NCI-H1930 (cell line): ENCODE results near the gene GAP43.
"Not testable (repeated sequence)": the region's sequence is repeated elsewhere in the genome, so short reads cannot be mapped to it uniquely, and the experiment has no call there.

Source experiments
- DNase-seq, 2 experiments: peaks; one replicate each; lab custom pipeline; 2025; lab: John Stamatoyannopoulos, UW

Gene GAP43

DNA sequence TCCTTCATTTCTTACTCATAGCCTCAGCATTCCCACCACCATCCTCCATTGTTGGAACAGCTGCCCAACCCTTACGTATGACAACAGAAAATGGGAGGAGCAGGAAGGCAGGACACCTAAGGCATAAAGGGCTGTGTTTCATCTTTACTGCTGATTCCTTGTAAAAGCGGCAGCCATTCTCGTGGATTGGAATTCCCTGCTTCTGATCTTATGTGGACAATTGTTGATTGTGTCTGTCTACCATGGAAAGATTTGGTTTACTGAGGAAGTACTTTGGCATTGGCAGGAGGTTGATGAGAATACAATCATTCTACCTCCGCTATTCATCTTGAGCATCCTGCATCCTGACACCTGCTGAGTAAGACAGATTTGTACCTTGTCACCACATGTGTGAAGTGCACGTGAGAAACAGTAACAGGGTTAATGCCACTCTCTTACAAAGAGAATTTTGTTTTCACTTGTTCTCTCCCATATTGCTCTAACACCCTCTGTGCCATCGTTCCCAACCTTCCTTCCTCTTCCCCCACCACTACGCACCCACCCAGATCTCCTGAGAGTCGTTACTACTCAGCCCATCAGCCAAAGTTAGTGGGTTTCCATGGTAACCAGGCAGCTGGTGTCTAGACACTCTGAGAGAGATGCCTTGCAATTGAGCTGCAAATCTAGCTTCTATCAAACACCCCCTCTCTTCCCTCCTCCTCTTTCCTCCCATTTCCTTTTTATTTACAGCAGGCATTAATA, 75.7 kb downstream of the GAP43 start:
- DNase-seq, result no peak

DNA sequence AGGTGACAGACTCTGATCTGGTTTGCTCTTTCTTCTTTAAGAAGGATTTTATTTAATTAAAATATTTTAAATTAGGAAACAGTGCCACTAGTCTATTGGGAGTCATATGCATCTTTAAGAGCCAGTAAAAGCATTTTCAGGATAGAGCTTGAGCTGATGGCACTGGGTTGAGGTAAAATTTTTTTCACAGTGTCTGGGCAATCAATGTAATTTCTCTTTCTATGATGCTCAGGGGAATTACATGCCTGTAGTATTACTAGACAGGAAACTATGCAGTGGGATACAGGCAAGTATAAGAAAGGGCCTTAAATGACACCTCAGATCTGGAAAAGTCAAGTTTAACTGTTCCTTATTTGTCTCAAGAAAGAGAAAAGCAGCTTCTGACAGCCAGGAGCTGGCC, 76.4 kb downstream of the GAP43 start:
- DNase-seq, result no peak

DNA sequence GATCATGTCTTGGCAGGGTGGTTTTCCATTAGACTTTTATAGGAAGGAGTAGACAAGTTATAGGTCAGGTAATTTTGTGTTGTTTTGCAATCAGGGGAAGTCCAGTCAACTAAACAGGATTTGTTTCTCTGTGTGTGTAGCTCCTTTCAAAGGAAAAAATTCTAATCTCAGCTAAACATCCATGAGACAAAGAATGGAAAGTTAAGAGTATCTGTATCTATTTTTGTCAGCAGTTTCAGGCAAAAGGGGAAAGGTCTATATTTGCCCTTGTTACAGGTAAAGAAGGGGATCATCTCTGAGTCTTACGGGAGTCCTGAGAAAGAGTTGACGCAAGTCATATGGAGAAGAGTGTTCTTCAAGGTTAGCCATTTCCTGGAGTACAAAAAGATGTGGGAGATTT, 79.3 kb downstream of the GAP43 start:
- DNase-seq, result no peak

DNA sequence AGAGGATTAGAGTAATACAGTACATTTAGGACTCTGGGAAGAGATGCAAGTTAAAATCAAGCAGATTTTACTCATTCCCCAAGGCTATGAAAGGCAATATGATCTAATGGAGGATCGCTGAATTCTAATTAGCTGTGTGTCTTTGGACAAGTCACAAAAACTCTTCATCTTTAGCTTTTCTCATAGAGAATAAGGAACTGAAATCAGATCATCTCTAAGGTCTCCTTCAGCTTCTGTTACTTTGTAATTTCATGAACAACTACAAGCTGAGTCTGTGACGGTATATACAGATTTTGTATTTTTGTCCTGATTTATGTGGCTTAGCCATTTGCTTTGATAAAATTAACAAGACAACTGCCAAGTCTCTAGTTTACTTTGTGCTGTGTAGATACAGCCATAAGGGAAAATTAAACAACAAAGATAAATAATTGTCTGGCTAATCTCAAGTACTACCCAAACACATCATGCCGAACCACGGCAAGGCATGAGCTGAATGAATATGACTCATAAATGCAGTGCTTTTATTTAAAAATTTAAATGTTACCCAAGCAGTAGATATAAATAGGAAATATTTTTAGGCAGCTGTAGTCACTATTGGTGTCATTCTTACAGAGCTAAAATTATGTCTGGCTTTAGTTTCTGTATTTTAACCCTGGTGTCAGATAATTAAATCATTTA, 81.5 kb downstream of the GAP43 start:
- DNase-seq, result peak in 1 of 2 experiments; percentile 6

DNA sequence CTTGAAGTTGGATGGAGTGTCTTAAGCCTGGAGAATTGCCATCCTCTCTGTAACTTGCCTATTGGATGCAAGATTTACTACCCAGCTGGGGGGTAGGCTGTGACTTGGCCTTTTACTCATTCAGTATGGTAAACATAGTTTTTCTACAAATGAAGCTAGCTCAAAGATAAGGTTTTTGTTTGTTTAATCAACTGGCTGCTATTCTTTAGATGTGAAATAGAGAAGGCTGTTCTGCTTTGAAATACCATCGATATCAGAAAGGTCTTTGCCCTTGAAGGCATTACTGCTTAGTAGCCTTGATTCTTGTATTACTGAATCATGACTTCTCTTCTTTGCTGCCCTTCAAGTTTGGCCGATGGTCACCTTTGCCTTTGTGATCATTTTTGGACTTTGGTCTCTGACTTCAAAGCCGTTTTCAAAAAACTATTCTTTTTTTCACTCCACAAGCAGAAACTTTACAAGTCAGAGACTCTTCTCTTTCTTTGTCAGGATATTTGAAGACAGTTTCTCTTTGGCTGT, 83.1 kb downstream of the GAP43 start:
- no peak for DNase-seq

DNA sequence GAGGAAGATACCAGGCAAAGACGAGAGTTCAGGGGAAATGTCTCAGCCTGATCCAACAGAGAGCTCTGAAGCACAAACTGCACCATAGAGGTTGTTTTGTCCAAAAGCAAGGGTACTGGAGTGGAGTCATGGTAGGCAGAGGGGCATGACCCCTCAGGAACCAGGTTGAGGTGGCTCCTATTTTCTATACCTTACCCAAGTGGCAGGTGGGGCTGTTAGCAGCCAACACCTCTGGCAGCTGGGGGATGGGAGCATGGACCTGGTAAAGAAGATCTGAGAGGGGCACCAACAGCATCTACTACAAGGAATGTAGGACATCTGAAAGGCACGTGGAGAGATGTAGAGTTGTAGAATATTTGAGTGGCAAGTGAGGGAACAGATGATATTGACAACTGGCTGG, 85.2 kb downstream of the GAP43 start:
- DNase-seq, result no peak

DNA sequence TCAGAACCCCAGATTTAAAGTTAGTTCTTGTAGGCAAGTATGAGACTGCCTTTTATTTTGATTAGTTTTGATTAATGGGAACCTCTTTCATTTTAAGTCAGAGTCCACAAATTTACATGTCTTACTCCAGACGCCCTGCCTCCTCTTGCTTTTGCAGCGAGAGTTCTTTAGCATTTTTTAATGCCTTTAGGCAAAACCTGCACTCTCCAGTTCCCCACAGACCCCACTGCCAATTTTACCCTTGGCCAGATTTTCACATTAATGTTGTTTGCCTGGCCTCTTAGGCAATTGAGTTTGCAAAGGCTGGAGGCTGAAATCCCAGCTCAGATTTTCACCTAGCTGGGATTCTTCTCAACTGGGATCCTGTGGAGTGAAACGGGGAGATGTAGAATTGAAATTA, 85.8 kb downstream of the GAP43 start:
- DNase-seq, result no peak

DNA sequence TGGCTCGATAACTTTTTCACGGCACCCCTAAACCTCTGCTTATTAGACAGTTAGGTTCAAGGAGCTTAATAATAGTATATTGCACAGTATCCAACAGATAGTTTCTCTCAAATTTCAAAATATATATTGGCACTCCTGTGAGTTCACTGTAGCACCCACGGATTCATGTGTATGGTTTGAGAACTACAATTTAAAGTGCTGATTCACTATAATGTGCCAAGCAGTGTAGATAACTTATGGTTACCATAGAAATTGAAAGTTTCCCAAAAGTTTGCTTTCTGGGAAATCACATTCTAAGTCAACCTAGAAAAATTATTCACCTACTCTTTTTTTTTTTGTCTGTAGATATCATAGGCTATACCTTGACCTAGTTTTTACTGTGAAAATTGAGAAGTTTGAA, 86.6 kb downstream of the GAP43 start:
- DNase-seq, result no peak

DNA sequence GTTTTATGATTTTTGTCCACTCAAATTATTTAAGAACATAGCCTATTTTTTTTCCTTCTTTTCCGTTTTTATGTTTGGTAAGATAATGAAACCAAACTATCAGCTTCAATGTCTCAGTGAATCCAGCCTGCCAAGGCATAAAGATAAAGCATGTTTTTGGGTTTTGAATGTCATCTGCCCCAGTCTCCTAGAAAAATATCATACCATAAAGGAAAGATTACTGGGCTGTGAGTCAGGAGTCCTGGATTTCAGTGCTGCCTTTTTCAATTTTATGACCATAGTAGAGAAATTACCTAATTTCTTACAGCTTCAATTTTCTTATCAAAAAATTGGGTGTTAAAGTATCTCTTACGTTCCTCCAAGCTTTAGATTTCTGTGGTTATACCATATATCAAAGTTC, 87.5 kb downstream of the GAP43 start:
- no peak for DNase-seq

DNA sequence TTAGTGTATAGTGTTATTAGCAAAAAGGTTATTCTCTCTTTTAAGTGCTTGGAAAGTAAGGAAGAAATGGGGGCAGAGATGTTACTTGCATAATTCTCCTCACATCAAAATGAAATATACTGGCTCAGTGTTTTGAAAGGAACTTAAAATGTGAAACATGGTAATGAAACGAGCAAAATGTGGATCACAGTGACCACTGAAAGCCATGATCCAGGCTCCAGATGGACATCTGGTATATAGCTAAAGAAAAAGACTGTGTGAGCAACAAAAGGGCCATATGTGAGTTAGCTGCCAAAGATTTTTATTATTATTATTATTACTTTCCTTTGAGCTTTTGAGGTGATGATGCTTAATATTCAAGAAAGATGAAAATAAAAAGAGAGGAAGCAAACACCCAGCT, 89.6 kb downstream of the GAP43 start:
- no peak for DNase-seq

DNA sequence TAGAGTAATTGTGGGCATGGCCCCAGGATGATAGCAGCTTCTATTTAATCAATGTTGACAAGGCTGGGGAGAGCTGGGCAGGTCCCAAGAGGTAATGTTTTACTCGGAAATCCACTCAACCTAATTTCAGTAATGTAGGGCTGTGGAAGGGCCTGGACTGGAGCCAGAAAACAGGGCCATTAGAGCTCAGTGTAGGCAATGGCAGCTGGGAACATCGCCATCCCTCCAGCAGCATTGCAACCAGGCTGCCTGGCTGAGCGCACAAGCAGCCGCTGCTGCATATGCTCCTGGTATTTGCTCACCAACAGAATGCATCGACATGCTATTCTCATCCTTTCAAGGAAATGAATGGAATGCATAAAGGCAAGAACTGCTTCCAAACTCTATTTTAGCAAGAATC, 90.0 kb downstream of the GAP43 start:
- peak; percentile 26 to 70 for DNase-seq

DNA sequence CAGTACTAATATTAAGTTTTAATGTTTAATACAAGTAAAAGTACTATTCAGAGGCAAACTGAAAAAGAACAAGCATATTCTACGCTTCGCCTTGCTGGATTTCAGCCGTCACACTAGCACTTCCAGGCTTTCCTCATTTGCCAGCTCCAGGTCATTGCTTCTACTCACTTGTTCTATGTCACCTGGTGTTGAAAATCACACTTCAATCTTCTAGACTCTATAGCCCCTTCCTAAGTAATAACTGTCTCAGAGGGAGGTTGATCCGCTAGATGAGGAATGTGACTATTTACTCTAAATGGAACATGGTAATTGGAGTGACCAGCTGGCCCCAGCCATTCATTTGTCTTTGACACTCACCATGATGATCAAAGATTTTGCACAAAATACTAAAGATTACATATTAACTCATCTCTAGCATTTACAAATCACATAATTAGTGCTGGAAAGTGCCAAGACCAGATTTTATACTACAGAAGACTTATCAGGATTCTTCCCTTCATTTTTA, 92.0 kb downstream of the GAP43 start:
- DNase-seq, result no peak

DNA sequence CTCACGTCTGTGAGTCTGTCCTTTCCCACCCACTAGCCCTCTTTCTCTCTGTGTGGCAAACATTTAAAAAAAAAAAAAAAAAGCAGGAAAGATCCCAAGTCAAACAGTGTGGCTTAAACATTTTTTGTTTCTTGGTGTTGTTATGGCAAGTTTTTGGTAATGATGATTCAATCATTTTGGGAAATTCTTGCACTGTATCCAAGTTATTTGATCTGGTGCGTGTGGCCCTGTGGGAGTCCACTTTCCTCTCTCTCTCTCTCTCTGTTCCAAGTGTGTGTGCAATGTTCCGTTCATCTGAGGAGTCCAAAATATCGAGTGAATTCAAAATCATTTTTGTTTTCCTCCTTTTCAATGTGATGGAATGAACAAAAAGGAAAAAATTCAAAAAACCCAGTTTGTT, 97.7 kb downstream of the GAP43 start:
- no peak for DNase-seq

DNA sequence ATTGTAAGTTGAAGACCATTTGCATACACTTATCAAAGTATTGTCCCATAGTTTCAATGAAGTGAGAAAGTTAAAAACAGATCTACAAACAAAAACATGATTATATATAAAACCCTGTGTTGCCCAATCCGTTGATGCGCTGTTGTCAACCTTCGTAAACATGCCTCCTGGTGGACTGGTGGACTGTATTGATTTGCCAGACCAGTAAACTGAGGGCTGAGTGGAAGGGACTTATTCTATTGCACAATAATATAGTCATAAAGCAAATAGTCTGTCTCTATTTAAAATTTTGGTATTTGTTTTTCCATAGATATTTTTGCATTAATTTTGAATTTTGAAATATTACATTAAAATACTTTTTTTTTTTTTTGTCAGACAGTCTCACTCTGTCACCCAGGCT, 102.5 kb downstream of the GAP43 start:
- DNase-seq, result no peak

DNA sequence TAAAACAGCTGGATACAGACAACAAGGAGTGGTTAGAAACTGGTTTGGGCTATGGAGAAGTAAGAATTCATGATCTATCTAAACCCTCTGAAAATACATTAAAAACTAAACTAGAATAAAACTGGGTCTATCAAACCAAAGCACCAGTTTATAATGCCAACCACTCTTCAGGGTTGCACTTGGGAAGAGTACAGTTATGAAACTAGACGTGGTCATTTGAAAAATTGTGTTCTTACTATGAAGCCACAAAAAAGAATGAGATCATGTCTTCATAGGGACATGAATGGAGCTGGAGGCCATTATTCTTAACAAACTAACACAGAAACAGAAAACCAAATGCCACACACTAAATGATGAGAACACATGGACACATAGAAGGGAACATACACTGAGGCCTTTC, 103.8 kb downstream of the GAP43 start:
- no peak for DNase-seq

DNA sequence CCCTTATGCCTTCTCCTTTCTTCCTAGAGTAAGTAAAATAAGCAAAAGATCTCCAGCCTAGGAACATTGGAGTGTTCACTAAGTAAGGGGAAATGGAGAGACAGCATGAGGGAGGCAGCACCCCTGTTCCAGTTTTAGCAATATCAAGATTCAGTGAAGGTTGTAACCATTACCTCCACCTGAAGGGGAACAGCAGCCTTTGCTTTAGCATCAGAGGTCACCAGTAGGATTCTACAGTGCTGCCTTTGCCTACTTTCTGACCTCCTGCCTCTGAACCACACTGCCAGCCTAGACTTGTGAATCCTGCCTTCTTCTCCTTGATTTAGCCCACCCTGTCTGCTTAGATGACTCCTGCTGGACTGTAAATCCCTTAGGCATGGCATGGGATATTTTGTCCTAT, 104.7 kb downstream of the GAP43 start:
- DNase-seq, result no peak

DNA sequence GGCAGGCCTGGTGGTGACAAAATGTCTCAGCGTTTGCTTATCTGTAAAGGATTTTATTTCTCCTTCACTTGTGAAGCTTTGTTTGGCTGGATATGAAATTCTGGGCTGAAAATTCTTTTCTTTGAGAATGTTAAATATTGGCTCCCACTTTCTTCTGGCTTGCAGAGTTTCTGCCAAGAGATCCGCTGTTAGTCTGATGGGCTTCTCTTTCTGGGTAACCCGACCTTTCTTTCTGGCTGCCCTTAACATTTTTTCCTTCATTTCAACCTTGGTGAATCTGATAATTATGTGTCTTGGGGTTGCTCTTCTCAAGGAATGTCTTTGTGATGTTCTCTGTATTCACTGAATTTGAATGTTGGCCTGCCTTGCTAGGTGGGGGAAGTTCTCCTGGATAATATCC, 113.0 kb downstream of the GAP43 start:
- DNase-seq, result not testable (repeated sequence)

DNA sequence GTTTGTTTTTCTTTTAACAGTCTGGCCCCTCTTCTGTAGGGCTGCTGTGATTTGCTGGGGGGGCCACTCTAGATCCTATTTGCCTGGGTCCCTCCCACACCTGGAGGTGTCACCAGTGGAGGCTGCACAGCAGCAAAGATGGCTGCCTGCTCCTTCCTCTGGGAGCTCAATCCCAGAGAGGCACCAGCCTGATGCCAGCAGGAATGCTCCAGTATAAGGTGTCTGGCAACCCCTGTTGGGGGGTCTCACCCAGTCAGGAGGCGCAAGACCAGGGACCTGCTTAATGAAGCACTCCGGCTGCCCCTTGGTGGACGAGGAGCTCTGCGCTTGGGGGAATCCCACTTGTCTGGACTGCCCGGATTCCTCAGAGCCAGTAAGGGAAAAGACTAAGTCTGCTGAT, 118.3 kb downstream of the GAP43 start:
- no peak for DNase-seq

DNA sequence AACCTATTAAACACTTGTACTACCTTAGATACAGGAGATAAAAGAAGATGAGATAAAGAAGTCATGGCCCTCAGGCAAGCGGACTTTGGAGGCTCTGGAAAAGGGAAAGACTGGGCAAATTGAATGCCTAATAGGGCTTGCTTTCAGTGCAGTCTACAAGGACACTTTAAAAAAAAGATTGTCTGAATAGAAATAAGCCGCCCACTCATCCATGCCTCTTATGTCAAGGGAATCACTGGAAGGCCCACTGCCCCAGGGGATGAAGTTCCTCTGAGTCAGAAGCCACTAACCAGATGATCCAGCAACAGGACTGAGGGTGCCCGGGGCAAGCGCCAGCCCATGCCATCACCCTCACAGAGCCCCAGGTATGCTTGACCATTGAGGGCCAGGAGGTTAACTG, 121.2 kb downstream of the GAP43 start:
- not testable (repeated sequence) for DNase-seq

DNA sequence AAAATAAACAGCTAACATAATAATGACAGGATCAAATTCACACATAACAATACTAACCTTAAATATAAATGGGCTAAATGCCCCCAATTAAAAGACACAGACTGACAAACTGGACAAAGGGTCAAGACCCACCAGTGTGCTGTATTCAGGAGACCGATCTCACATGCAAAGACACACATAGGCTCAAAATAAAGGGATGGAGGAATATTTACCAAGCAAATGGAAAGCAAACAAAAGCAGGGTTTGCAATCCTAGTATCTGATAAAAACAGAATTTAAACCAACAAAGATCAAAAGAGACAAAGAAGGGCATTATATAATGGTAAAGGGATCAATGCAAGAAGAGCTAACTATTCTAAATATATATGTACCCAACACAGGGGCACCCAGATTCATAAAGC, 129.7 kb downstream of the GAP43 start:
- DNase-seq, result not testable (repeated sequence)

DNA sequence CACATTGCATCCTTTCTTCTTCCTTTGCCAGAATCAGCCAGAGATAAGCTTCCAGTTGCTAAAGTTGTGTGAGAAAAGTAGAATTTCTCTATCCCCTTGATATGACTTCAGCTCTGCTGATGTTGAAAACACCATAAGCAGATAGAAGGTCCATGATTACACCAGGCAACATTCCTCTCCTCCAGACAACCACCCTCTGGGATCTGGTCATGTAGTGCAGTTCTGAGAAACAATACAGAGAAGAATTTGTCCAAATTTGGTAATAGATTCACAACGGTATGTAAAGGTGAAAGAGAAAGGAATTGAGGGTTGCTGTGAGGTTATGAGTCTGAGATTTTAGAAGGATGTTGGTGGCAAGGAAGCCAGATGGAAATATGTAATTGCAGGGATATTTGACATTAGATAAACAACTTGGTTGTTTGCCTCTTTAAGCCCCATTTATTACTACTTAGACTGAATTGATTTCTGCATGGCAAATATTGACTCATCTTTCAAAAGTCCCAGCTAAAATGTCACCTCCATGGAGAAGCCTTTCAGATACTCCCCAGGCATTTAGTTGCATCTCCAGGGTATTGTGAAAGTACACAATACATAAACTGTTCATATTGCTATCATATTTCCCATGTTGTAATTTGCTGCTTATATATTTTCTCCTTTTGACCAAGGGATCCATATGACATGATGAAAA, 134.9 kb downstream of the GAP43 start:
- peak in 1 of 2 experiments; percentile 2 for DNase-seq

DNA sequence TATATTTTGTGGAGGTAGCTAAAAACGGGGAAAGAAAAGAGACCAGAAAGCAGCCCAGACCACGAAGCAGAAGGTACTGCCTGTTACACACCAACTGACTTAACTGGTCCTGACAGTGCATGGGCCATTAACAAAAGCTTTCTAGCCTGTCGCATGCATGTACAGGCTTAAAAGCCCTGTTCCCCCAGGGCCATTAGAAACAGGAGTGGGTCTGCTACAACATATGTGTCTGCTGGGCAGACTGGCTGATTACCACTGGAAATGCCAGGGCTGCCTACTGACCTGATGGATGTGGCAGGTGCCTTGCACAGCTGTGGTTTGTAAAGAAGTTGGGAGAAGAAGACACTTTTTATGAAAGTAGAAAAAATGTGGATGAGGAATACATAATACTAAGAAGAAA, 137.4 kb downstream of the GAP43 start:
- no peak for DNase-seq

DNA sequence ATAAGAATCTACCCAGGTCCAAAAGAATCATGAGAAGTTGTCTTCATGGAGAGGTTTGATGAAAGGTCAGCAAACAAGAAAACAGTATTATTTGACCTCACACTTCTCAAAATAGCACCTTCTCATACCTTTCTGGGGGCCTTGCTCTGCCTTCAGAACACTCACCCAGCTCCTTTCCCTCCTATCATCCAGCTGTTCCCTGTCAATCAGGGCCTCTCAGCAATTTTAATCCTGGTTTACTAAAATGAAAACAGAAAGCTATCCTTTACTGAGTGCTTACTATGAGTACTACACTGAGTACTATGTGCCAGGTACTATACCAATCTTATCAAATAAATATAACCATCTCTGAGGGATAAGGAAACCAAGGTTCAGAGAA, 138.6 kb downstream of the GAP43 start:
- DNase-seq, result no peak
